Kidney (tissue), 22 donors: ENCODE measurements around the gene ABHD12. TPM values are rescaled to one million over a fixed set of nuclear protein-coding genes. Genes with fewer than 3 reads are reported as not detected.

ENCODE experiments used
- DNase-seq, 5 donors: peaks; one replicate each; pipeline ENCODE4 v3.0.0-alpha.2; 2013 to 2020
- FAIRE-seq: peaks from 2 replicates; lab custom pipeline; 2012; peaks lifted over from hg19 to GRCh38; lab: Jason Lieb, UNC
- H3K27ac ChIP-seq, 2 donors: one replicate each; pipeline ENCODE4 v1.7.0; 2013; ENCODE audit warnings: low read depth in 2 of 2, low read length in 2 of 2, inconsistent platforms in 1 of 2
- H3K27me3 ChIP-seq: one replicate; pipeline ENCODE4 v1.7.1; 2013; ENCODE audit warnings: low read length, inconsistent platforms; ENCODE audit not compliant: control insufficient read depth, insufficient read depth
- H3K36me3 ChIP-seq, 3 donors: one replicate each; pipeline versions ENCODE4 v1.7.0 to v1.7.1; 2013; ENCODE audit warnings: low read length in 3 of 3, control low read depth in 1 of 3, inconsistent platforms in 1 of 3; ENCODE audit not compliant: insufficient read depth in 3 of 3, control insufficient read depth in 2 of 3
- H3K4me1 ChIP-seq, 3 donors: one replicate each; pipeline versions ENCODE4 v1.7.0 to v1.7.1; 2013; ENCODE audit warnings: low read length in 3 of 3, inconsistent platforms in 1 of 3, low read depth in 1 of 3; ENCODE audit not compliant: control insufficient read depth in 2 of 3, insufficient read depth in 2 of 3
- H3K4me3 ChIP-seq, 3 donors: one replicate each; pipeline versions ENCODE4 v1.7.0 to v1.8.1; 2013; ENCODE audit warnings: low read length in 3 of 3, control low read depth in 1 of 3, inconsistent platforms in 1 of 3
- H3K9ac ChIP-seq, 3 donors: one replicate each; pipeline versions ENCODE4 v1.7.0 to v1.7.1; 2013; ENCODE audit warnings: low read length in 3 of 3, control low read depth in 1 of 3, inconsistent platforms in 1 of 3
- H3K9me3 ChIP-seq, 3 donors: one replicate each; pipeline versions ENCODE4 v1.7.0 to v1.7.1; 2013; ENCODE audit warnings: low read length in 3 of 3, control low read depth in 1 of 3, inconsistent platforms in 1 of 3; ENCODE audit not compliant: control insufficient read depth in 2 of 3, insufficient read depth in 1 of 3
- CTCF ChIP-seq: IDR thresholded peaks from 3 replicates; pipeline ENCODE4 v1.5.1; 2012; ENCODE audit warnings: mild to moderate bottlenecking, moderate library complexity, borderline replicate concordance; ENCODE audit not compliant: insufficient read depth; ENCODE audit errors: extremely low read depth
- intact Hi-C: fragments of 100-400 bp; cut with DNase I; formaldehyde crosslinking; loops from one replicate; pipeline ENCODE4 v1.11.1; 2022
- long read RNA-seq, 10 donors: library from polyadenylated mRNA in 1 of 10; unstranded in 1 of 10; transcript quantifications; one replicate each; pipeline ENCODE4 v2.0.0 and lab custom pipeline, GENCODE V29; 2021 to 2026
- polyA plus RNA-seq: library from polyadenylated mRNA; stranded (reverse); fragments of 350-450 nt; fragmentation: Illumina TruSeq; extraction: RNeasy Lipid Tissue Mini Kit (QIAGEN cat#74804); gene quantifications from one replicate; pipeline ENCODE4 v1.2.3, GENCODE V29; 2014; ENCODE audit warnings: low read depth, low replicate concordance; ENCODE audit not compliant: insufficient read depth
- total RNA-seq: library from RNA; stranded (reverse); fragmentation: NEBNext Ultra II Directional; extraction: Animal tissue kit (Norgen Biotek cat#: 25700); gene quantifications from one replicate; pipeline ENCODE4 v1.2.1, GENCODE V29; 2021
- donor health status: control.
- donor health status: control.
- donor health status: control.
- donor health status: control.
- donor health status: control.
- donor health status: DM: yes; HTN: yes; CAD: no.
- donor health status: Normal renal cell carcinoma (clear cell type).

ABHD12 gene
- total RNA-seq: 61.5 TPM
- polyA plus RNA-seq: 68.1 TPM
- long read RNA-seq, donor 1, transcript ABHD12-201 (13 exons, 2,117 nt): major isoform, 9 of 17 reads
- long read RNA-seq, donor 1, partial matches to known transcripts: 0 of 17 reads
- long read RNA-seq, donor 1, other reads (novel, unspliced or antisense): 5 of 17 reads
- long read RNA-seq, donor 2, transcript ABHD12-201 (13 exons, 2,117 nt): major isoform, 11 of 21 reads
- long read RNA-seq, donor 2, partial matches to known transcripts: 10 of 21 reads
- long read RNA-seq, donor 2, other reads (novel, unspliced or antisense): 0 of 21 reads
- long read RNA-seq, donor 3, transcript ABHD12-201 (13 exons, 2,117 nt): major isoform, 10 of 18 reads
- long read RNA-seq, donor 3, partial matches to known transcripts: 6 of 18 reads
- long read RNA-seq, donor 3, other reads (novel, unspliced or antisense): 0 of 18 reads
- long read RNA-seq, donor 4, transcript ABHD12-201 (13 exons, 2,117 nt): major isoform, 12 of 40 reads
- long read RNA-seq, donor 4, partial matches to known transcripts: 14 of 40 reads
- long read RNA-seq, donor 4, other reads (novel, unspliced or antisense): 14 of 40 reads
- long read RNA-seq, donor 5: 0 reads
- long read RNA-seq, donor 6, partial matches to known transcripts: 29 of 33 reads
- long read RNA-seq, donor 6, other reads (novel, unspliced or antisense): 0 of 33 reads
- long read RNA-seq, donor 7, transcript ABHD12-201 (13 exons, 2,117 nt): major isoform, 139 of 207 reads
- long read RNA-seq, donor 7, transcript ABHD12-202 (13 exons, 1,725 nt): minor isoform, 11 of 207 reads
- long read RNA-seq, donor 7, partial matches to known transcripts: 7 of 207 reads
- long read RNA-seq, donor 7, other reads (novel, unspliced or antisense): 50 of 207 reads
- long read RNA-seq, donor 8, transcript ABHD12-201 (13 exons, 2,117 nt): major isoform, 8 of 8 reads
- long read RNA-seq, donor 8, partial matches to known transcripts: 0 of 8 reads
- long read RNA-seq, donor 8, other reads (novel, unspliced or antisense): 0 of 8 reads
- long read RNA-seq, donor 9, partial matches to known transcripts: 0 of 3 reads
- long read RNA-seq, donor 9, other reads (novel, unspliced or antisense): 0 of 3 reads
- long read RNA-seq, donor 10, transcript ABHD12-201 (13 exons, 2,117 nt): major isoform, 7 of 11 reads
- long read RNA-seq, donor 10, partial matches to known transcripts: 0 of 11 reads
- long read RNA-seq, donor 10, other reads (novel, unspliced or antisense): 0 of 11 reads

- Histone ChIP-seq H3K4me3 (peak within 1 kb of the TSS; percentile 78 to 88 (median 85)), H3K9ac (peak within 1 kb of the TSS; percentile 68 to 74 (median 73)), H3K27me3 (no peaks in the 10 kb centered on the region), H3K4me1 (peaks cover 0 to 5% (median 5%) of the 10 kb centered on the region in 3 donors), H3K27ac (peak within 1 kb of the TSS; percentile 80 to 84), H3K9me3 (no peaks in the 10 kb centered on the region), H3K36me3 (no peaks in the 10 kb centered on the region)
- no peak for FAIRE-seq
- intact Hi-C loops: no loop called here
- peak; percentile 98 to 99 (median 98) for DNase-seq
- no peak for TF ChIP-seq CTCF
Observed at GRCh38 chr20:25390538-25391528, at the start of gene ABHD12. TSS of gene ABHD12 (minus strand) at chr20:25390835. CDS start at chr20:25390703, 132 bp downstream.

- FAIRE-seq (no peak), DNase-seq (no peak)
- H3K27ac ChIP-seq: no peak overlapping the region
- peaks cover 0 to 3% (median 0%) of the 10 kb centered on the region in 3 donors for H3K4me1 ChIP-seq
- no peak overlapping the region for H3K4me3 ChIP-seq
- TF ChIP-seq CTCF: no peak
- no peaks in the 10 kb centered on the region for H3K27me3 ChIP-seq
- no peaks in the 10 kb centered on the region for H3K36me3 ChIP-seq
- intact Hi-C loops: no loop called here
- no peaks in the 10 kb centered on the region for H3K9me3 ChIP-seq
- no peak overlapping the region for H3K9ac ChIP-seq
Observed at GRCh38 chr20:25439328-25439727, 48.7 kb upstream of the ABHD12 start.

GRCh38 chr20:25437153-25437581, 46.5 kb upstream of the ABHD12 start:
- Histone ChIP-seq H3K9ac (no peak overlapping the region), H3K27ac (no peak overlapping the region), H3K4me3 (no peak overlapping the region), H3K27me3 (no peaks in the 10 kb centered on the region), H3K36me3 (no peaks in the 10 kb centered on the region), H3K4me1 (peaks cover 0 to 3% (median 0%) of the 10 kb centered on the region in 3 donors), H3K9me3 (no peaks in the 10 kb centered on the region)
- peak in 2 of 5 donors; percentile 19 to 34 for DNase-seq
- TF ChIP-seq CTCF: no peak
- FAIRE-seq: no peak
- intact Hi-C loops: no loop called here
